ENCODE measurements around the gene TRAF3IP1.
A peak's percentile ranks its signal among the peaks of the same experiment; 100 is the strongest.

Gene TRAF3IP1

GRCh38 chr2:238409341-238410199 is 89.3 kb downstream of the TRAF3IP1 start:
- no peak for DNase-seq (ENCODE audit: low spot score)

DNA sequence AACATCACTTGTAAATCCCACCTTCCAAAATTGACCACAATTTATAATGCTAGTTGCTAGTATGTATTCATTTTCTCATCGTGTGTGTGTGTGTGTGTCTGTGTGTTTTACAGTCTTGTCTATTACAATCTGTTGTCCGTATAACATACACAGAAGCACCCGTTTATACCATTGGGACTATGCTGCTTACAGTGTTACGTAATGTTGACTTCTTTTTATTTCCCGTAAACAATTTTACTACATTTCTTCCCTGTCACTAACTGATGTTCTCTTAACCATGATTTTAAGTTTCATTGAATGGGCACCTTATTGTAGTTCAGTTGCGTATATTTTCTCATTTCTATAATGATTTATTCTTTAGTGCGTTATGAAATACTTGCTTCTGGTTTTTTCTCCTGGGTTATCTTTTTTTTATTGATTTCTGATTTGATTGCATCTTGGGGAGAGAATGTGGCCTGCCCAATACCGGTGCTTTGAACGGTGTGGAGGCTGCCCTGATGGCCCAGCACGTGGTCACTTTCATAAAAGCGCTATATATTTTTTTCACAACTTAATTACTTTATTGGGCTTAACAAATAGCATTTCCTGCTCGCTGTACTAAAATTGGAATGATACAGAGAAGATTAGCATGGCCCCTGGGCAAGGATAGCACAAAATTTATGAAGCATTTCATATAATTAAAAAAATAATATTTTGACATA is 91.9 kb downstream of the TRAF3IP1 start:
- no peak for DNase-seq (ENCODE audit: low spot score)

- DNase-seq (ENCODE audit: low spot score): no peak
Observed at GRCh38 chr2:238413368-238413767, 93.0 kb downstream of the TRAF3IP1 start.

GRCh38 chr2:238415036-238415764 is 94.9 kb downstream of the TRAF3IP1 start:
- DNase-seq (ENCODE audit: low spot score): no peak

GRCh38 chr2:238415893-238416292 is 95.6 kb downstream of the TRAF3IP1 start:
- no peak for DNase-seq (ENCODE audit: low spot score)

DNA sequence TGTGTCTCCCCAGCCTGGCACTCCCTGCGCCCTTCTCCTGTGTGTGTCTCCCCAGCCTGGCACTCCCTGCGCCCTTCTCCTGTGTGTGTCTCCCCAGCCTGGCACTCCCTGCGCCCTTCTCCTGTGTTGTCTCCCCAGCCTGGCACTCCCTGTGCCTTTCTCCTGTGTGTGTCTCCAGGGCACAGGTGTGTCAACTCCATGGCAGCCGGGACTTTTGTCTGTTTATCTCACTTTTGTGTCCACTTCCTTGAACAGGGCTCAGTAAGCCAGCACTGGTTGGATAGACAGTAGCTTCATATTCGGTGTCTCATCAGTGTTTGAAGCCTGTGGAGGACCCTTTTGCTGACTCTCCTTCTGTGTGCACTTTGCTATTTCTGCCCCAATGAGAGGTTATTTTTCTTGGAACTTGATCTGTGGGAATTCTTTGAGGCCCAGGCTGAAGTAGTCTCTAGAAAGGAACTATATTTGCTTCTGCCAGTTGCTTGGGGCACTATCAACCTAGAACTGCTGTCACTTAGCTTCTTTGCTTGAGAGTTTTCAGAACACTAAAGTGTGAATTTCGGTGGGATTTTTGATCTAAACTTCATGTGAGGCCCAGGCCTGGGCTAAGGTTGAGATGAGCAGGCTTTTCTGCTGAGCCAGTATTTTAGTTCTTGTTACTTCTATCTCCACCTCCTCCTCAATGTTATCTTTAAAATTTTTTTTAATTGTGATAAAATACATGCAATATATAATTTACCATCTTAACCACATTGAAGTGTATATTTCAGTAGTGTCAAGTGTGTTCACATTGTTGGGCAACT is 98.1 kb downstream of the TRAF3IP1 start:
- DNase-seq (ENCODE audit: low spot score): no peak

DNA sequence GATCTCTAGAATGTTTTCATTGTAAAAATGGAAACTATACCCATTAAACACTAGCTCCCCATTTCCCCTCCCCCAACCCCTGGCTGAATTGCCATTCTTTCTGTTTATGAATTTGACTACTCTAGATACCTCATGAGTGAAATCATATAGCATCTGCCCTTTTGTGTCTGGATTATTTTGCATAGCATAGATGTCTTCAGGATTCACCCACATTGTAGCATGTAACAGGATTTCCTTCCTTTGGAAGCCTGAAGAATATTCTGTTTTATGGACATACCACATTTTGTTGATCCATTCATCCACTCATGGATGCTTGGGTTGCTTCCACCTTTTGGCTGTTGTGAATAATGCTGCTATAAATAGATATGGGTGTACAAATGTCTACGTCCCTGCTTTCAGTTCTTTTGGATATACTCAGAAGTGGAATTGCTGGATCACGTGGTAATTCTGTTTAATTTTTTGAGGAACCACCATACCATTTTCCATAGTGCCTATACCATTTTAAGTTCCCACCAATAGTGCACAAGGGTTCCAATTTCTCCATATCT is 98.8 kb downstream of the TRAF3IP1 start:
- DNase-seq (ENCODE audit: low spot score): no peak

- DNase-seq (ENCODE audit: low spot score): no peak
Observed at GRCh38 chr2:238420442-238420841, 100.1 kb downstream of the TRAF3IP1 start.

DNA sequence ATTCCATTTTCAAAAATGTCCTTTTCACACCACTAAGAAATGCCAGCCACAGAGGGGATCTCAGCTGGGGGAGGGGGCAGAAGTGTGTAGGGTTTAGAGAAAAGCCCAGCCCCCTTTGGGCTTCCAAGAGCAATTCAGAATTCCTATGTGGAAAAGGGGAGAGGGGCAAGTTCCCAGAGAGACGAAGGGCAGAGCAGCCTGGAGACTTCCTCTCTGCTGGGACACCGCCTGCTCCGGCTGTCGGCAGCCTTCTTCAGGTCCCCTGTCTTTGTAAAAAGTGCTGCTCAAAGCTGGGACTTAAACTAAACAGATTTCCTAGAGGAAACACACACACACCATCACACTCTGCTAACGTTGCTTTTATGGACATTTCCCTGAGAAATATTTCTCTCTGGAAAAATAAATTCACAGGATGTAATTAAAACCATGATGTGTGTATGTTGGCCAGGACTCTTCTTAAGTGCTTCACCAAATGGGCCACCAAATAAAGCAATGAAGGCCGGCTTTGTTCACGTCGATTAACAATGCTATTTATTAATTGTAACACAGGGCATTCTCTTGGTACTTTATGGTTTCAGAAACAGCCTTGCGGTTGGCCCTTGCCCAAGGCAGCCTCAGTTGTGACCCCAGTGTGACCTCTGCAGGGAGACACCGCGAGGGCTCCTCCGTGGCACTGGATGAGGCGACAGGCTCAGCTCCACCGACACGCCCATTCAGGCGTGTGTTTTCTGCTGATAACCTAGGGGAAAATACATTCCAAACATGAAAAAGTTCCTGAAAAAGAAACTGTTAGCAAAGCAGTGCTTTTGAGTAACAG is 100.8 kb downstream of the TRAF3IP1 start:
- DNase-seq (ENCODE audit: low spot score): no peak

- no peak for DNase-seq (ENCODE audit: low spot score)
Observed at GRCh38 chr2:238421695-238422035, 101.3 kb downstream of the TRAF3IP1 start.

GRCh38 chr2:238422285-238422684 is 102.0 kb downstream of the TRAF3IP1 start:
- DNase-seq (ENCODE audit: low spot score): no peak

GRCh38 chr2:238422940-238423339 is 102.6 kb downstream of the TRAF3IP1 start:
- no peak for DNase-seq (ENCODE audit: low spot score)

- no peak for DNase-seq (ENCODE audit: low spot score)
Observed at GRCh38 chr2:238423561-238424312, 103.4 kb downstream of the TRAF3IP1 start.

GRCh38 chr2:238424313-238424700 is 104.0 kb downstream of the TRAF3IP1 start:
- DNase-seq (ENCODE audit: low spot score): no peak

DNA sequence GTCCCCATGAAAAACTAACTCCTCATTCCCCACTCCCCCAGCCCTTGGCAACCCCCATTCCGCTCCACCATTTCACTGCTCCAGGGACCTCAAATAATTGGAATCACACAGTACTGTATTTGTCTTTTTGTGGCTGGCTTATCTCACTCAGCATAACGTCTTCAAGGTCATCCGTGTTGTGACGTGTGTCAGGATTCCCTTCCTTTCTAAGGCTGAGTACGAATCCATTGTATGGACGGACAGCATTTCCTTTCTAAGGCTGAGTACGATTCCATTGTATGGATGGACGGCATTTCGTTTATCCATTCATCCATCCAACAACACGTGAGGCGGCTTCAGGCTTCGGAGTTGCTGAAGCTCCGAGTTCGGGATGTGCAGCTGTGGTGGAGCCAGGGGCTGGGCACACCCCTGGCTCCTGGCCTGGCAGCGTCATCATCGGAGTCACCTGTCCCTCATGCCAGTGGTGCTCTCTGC is 105.2 kb downstream of the TRAF3IP1 start:
- DNase-seq (ENCODE audit: low spot score): no peak

DNA sequence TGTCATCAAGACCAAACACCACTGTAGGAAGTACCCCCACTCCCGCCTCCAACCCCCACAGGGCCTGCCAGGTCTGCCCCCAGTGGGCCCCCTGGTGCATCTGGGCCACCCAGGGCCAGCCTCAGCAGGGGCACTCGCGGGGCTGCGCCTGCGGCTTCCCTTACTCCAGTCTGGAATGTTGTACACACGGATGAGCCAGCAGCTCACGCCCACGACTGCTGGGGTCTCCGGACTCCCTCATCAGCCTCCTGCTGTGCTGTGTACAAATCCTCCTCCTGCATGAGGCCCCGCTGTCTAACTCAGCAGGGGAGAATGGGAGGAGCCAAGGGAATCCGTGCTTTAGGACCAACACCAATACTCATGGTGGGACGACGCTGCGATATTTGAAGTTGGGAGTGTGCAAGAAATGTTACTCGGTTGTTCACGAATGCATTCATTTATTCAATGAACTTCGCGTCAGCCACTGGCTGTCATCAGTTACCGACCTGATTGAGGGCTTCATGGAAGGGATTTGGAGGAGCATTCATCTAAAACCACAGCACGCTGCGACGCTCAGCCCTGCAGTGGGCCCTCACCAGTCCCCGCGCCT is 105.8 kb downstream of the TRAF3IP1 start:
- DNase-seq (ENCODE audit: low spot score): peak; percentile 79

- peak; percentile 79 for DNase-seq (ENCODE audit: low spot score)
Observed at GRCh38 chr2:238426568-238427434, 106.5 kb downstream of the TRAF3IP1 start, which contains the start of gene ASB1. TSS of gene ASB1 (plus strand) at chr2:238426927. CDS start at chr2:238427071, 144 bp downstream.

DNA sequence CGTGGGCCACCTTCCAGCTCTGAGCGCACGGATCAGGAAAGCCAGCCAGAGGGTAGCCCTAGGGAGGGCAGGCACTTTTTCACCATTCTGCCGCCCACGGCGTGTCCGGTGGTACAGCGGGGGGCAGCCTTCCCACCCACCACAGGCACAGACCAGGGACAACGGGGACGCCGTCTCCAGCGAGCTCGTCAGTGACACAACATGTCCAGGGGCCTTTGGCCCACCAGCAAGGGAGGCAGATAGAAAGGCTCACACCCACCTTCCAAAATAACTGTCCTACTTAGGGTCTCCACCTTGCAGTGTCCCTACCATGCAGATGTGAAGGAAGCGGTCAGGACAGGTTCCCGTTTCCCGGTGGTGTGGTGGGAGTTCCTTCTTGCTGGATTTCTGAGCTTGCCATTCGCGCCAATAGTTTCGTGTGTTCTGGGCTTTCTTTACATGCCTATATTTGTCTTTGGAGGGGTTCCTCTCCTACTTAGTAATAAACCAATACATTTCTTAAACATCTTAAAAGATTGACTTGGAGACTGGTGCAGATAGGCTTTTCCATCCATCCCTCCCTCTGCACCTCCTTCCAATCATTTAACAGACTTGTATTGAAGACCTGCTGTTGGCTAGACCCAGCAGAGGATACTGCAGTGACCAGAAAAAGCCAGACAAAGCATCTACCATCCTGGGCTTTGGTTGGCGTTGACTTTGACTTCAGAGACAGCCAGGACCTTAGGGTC is 107.3 kb downstream of the TRAF3IP1 start:
- DNase-seq (ENCODE audit: low spot score): no peak

Measured in HuH-7.5 (cell line).